Measurements from ENCODE around the gene P2RX4. TPM values are rescaled to one million over a fixed set of nuclear protein-coding genes. Genes with fewer than 3 reads are reported as not detected.
"Not testable (repeated sequence)": the region's sequence is repeated elsewhere in the genome, so short reads cannot be mapped to it uniquely, and the experiment has no call there.

Gene P2RX4
- total and polyA plus RNA-seq, 2 donors (not counting 1 experiment from before 2014, with no cell fraction given) = 30.4 to 31.9 TPM

DNA sequence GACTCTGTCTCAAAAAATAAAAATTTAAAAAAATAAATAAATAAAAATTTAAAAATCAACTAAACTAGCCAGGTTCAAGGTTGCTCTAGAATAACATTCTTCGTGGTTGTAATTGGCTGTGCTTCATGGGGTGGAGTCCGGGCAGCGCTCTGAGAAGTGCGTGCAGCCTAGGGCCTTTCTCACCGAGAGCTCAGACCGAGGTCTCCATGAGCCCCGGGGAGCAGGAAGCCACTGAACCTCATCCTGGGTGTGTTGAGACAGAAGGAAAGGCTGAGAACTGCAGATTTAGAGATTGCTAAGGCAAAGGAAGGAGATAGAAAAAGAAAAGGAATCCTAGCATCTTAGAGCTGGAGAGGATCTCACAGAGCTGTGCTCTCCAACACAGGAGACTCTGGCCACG, 14.7 kb downstream of the P2RX4 start:
- no peaks in the 10 kb centered on the region for H3K79me2 ChIP-seq (ENCODE audit: control insufficient read depth, insufficient read depth, low read length)
- H3K4me2 ChIP-seq (replicated peaks; ENCODE audit: low read depth, low read length, poor library complexity, severe bottlenecking) = no peak overlapping the region
- no peaks in the 10 kb centered on the region for H3K27me3 ChIP-seq (replicated peaks in 1 of 4; ENCODE audit: control extremely low read depth in 1 of 4, control insufficient read depth in 3 of 4, insufficient read depth in 4 of 4, low read length in 3 of 4)
- no peak overlapping the region for H3K27ac ChIP-seq (ENCODE audit: low read length in 2 of 2)
- H3K36me3 ChIP-seq (replicated peaks in 1 of 2; ENCODE audit: control extremely low read depth in 1 of 2, control insufficient read depth in 1 of 2, extremely low read depth in 1 of 2, insufficient read depth in 2 of 2, low read length in 1 of 2) = peaks cover 0 to 16% of the 10 kb centered on the region in 2 experiments
- Mint-ChIP-seq H3K9me3 (ENCODE audit: insufficient read depth) (no peaks in the 10 kb centered on the region), H3K4me1 (peaks cover 30% of the 10 kb centered on the region), H3K27me3 (no peaks in the 10 kb centered on the region), H3K27ac (peak overlapping the region; percentile 65), H3K4me3 (peak overlapping the region; percentile 49)
- H2AFZ ChIP-seq (ENCODE audit: insufficient read depth, low read depth, low read length, poor library complexity, severe bottlenecking) = no peak overlapping the region
- intact Hi-C loops (cut with micrococcal nuclease) = no loop called here
- ChIA-PET POLR2A (no interaction called here), CTCF (interaction anchor here (0.7 to 1.9 kb wide), 3 partner anchors 128 to 642 kb away, joined by 3 to 5 read pairs (median 3); no protein-coding TSS in a partner anchor)
- H3K9ac ChIP-seq (ENCODE audit: low read length) = no peak overlapping the region
- ATAC-seq (ENCODE audit: low read depth) (no peak), DNase-seq (no peak)
- peaks cover 17 to 31% of the 10 kb centered on the region in 2 donors for H3K4me1 ChIP-seq (ENCODE audit: control insufficient read depth in 2 of 2, insufficient read depth in 2 of 2, low read length in 2 of 2)
- WGBS (ENCODE audit: insufficient coverage) = 51% methylated on average over 8 of the region's 8 CpGs
- no peaks in the 10 kb centered on the region for H3K9me3 ChIP-seq (ENCODE audit: control extremely low read depth in 1 of 3, control insufficient read depth in 2 of 3, insufficient read depth in 1 of 3, low read length in 2 of 3)
- no peaks in the 10 kb centered on the region for H4K20me1 ChIP-seq (ENCODE audit: control insufficient read depth, insufficient read depth, low read length, poor library complexity, severe bottlenecking)
- H3K4me3 ChIP-seq (ENCODE audit: control extremely low read depth in 1 of 5, extremely low read depth in 1 of 5, insufficient read depth in 1 of 5, low read depth in 2 of 5, low read length in 4 of 5) = no peak overlapping the region
- TF ChIP-seq, protein P1, sequence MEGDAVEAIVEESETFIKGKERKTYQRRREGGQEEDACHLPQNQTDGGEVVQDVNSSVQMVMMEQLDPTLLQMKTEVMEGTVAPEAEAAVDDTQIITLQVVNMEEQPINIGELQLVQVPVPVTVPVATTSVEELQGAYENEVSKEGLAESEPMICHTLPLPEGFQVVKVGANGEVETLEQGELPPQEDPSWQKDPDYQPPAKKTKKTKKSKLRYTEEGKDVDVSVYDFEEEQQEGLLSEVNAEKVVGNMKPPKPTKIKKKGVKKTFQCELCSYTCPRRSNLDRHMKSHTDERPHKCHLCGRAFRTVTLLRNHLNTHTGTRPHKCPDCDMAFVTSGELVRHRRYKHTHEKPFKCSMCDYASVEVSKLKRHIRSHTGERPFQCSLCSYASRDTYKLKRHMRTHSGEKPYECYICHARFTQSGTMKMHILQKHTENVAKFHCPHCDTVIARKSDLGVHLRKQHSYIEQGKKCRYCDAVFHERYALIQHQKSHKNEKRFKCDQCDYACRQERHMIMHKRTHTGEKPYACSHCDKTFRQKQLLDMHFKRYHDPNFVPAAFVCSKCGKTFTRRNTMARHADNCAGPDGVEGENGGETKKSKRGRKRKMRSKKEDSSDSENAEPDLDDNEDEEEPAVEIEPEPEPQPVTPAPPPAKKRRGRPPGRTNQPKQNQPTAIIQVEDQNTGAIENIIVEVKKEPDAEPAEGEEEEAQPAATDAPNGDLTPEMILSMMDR (IDR thresholded peaks at IDR 0.05) = no peak
- TF ChIP-seq EZH2 (IDR thresholded peaks at IDR 0.05; ENCODE audit: borderline replicate concordance, insufficient read depth, low read depth, low read length, poor library complexity, severe bottlenecking) = no peak

- H3K4me1 ChIP-seq (ENCODE audit: control insufficient read depth in 2 of 2, insufficient read depth in 2 of 2, low read length in 2 of 2) = peaks cover 17 to 31% of the 10 kb centered on the region in 2 donors
Observed at GRCh38 chr12:121226399-121226798, 16.5 kb downstream of the P2RX4 start.

GRCh38 chr12:121226871-121227270, 16.9 kb downstream of the P2RX4 start:
- H3K9me3 ChIP-seq (ENCODE audit: control extremely low read depth in 1 of 3, control insufficient read depth in 2 of 3, insufficient read depth in 1 of 3, low read length in 2 of 3); H2AFZ ChIP-seq (ENCODE audit: insufficient read depth, low read depth, low read length, poor library complexity, severe bottlenecking); intact Hi-C loops (cut with micrococcal nuclease); H3K9me3 Mint-ChIP-seq (ENCODE audit: insufficient read depth); H3K9ac ChIP-seq (ENCODE audit: low read length); H3K27me3 ChIP-seq (replicated peaks in 1 of 4; ENCODE audit: control extremely low read depth in 1 of 4, control insufficient read depth in 3 of 4, insufficient read depth in 4 of 4, low read length in 3 of 4); H4K20me1 ChIP-seq (ENCODE audit: control insufficient read depth, insufficient read depth, low read length, poor library complexity, severe bottlenecking); H3K4me3 ChIP-seq (ENCODE audit: control extremely low read depth in 1 of 5, extremely low read depth in 1 of 5, insufficient read depth in 1 of 5, low read depth in 2 of 5, low read length in 4 of 5); H3K27me3 Mint-ChIP-seq; DNase-seq; CTCF ChIA-PET; H3K27ac Mint-ChIP-seq; POLR2A ChIA-PET; ATAC-seq (ENCODE audit: low read depth); H3K79me2 ChIP-seq (ENCODE audit: control insufficient read depth, insufficient read depth, low read length); H3K27ac ChIP-seq (ENCODE audit: low read length in 2 of 2): not testable (repeated sequence)
- peak overlapping the region; percentile 19 for H3K4me2 ChIP-seq (replicated peaks; ENCODE audit: low read depth, low read length, poor library complexity, severe bottlenecking)
- H3K36me3 ChIP-seq (replicated peaks in 1 of 2; ENCODE audit: control extremely low read depth in 1 of 2, control insufficient read depth in 1 of 2, extremely low read depth in 1 of 2, insufficient read depth in 2 of 2, low read length in 1 of 2) = peaks cover 0 to 14% of the 10 kb centered on the region in 2 experiments
- Mint-ChIP-seq H3K4me3 (peak overlapping the region; percentile 23), H3K4me1 (peaks cover 32% of the 10 kb centered on the region)
- peaks cover 17 to 31% of the 10 kb centered on the region in 2 donors for H3K4me1 ChIP-seq (ENCODE audit: control insufficient read depth in 2 of 2, insufficient read depth in 2 of 2, low read length in 2 of 2)
- 91% methylated on average over 7 of the region's 8 CpGs for WGBS (ENCODE audit: insufficient coverage)

More at GRCh38 chr12:121226399-121226798, 16.5 kb downstream of the P2RX4 start:
- Mint-ChIP-seq H3K27ac (no peak overlapping the region), H3K27me3 (no peaks in the 10 kb centered on the region), H3K9me3 (ENCODE audit: insufficient read depth) (no peaks in the 10 kb centered on the region), H3K4me1 (peaks cover 34% of the 10 kb centered on the region), H3K4me3 (no peak overlapping the region)
- 81% methylated on average over 5 of the region's 8 CpGs for WGBS (ENCODE audit: insufficient coverage)
- H2AFZ ChIP-seq (ENCODE audit: insufficient read depth, low read depth, low read length, poor library complexity, severe bottlenecking) = no peak overlapping the region
- H3K4me3 ChIP-seq (ENCODE audit: control extremely low read depth in 1 of 5, extremely low read depth in 1 of 5, insufficient read depth in 1 of 5, low read depth in 2 of 5, low read length in 4 of 5) = no peak overlapping the region
- TF ChIP-seq, protein P1 (IDR thresholded peaks at IDR 0.05) = no peak
- no peak for TF ChIP-seq EZH2 (IDR thresholded peaks at IDR 0.05; ENCODE audit: borderline replicate concordance, insufficient read depth, low read depth, low read length, poor library complexity, severe bottlenecking)
- no peaks in the 10 kb centered on the region for H3K27me3 ChIP-seq (replicated peaks in 1 of 4; ENCODE audit: control extremely low read depth in 1 of 4, control insufficient read depth in 3 of 4, insufficient read depth in 4 of 4, low read length in 3 of 4)
- H3K36me3 ChIP-seq (replicated peaks in 1 of 2; ENCODE audit: control extremely low read depth in 1 of 2, control insufficient read depth in 1 of 2, extremely low read depth in 1 of 2, insufficient read depth in 2 of 2, low read length in 1 of 2) = peaks cover 0 to 16% of the 10 kb centered on the region in 2 experiments
- intact Hi-C loops (cut with micrococcal nuclease) = no loop called here
- H3K79me2 ChIP-seq (ENCODE audit: control insufficient read depth, insufficient read depth, low read length) = no peaks in the 10 kb centered on the region
- no peak overlapping the region for H3K27ac ChIP-seq (ENCODE audit: low read length in 2 of 2)
- no peak overlapping the region for H3K9ac ChIP-seq (ENCODE audit: low read length)
- CTCF ChIA-PET = no interaction called here
- H3K9me3 ChIP-seq (ENCODE audit: control extremely low read depth in 1 of 3, control insufficient read depth in 2 of 3, insufficient read depth in 1 of 3, low read length in 2 of 3) = no peaks in the 10 kb centered on the region
- H3K4me2 ChIP-seq (replicated peaks; ENCODE audit: low read depth, low read length, poor library complexity, severe bottlenecking) = no peak overlapping the region
- no peaks in the 10 kb centered on the region for H4K20me1 ChIP-seq (ENCODE audit: control insufficient read depth, insufficient read depth, low read length, poor library complexity, severe bottlenecking)
- ATAC-seq (ENCODE audit: low read depth) = no peak
- POLR2A ChIA-PET = no interaction called here
- no peak for DNase-seq

Measured in B cell (primary cell).